Upper lobe of left lung (tissue), 6 donors: ENCODE results near the gene MICAL2. TPM values are rescaled to one million over a fixed set of nuclear protein-coding genes. Genes with fewer than 3 reads are reported as not detected.

ENCODE experiments used
- ATAC-seq, 2 donors: fragments of 200-7000 bp; cut with Tn5 transposase; one replicate each; pipeline ENCODE4 v1.9.1; 2022; ENCODE audit warnings: mild to moderate bottlenecking in 2 of 2, moderate library complexity in 2 of 2; ENCODE audit not compliant: low FRiP score in 2 of 2
- DNase-seq, 2 donors: peaks; one replicate each; pipeline ENCODE4 v3.0.0-alpha.2; 2019 to 2020
- H3K27ac ChIP-seq, 4 donors: fragments of 200-600 bp; sonication (generic); one replicate each; pipeline ENCODE4 v1.5.1; 2016 to 2019
- H3K27me3 ChIP-seq, 4 donors: fragments of 200-600 bp; sonication (generic); one replicate each; pipeline ENCODE4 v1.5.1; 2017 to 2019
- H3K36me3 ChIP-seq, 4 donors: fragments of 200-600 bp; sonication (generic); one replicate each; pipeline ENCODE4 v1.5.1; 2016 to 2019
- H3K4me1 ChIP-seq, 4 donors: fragments of 200-600 bp; sonication (generic); one replicate each; pipeline ENCODE4 v1.5.1; 2018 to 2019
- H3K4me3 ChIP-seq, 4 donors: fragments of 200-600 bp; sonication (generic); one replicate each; pipeline ENCODE4 v1.5.1; 2017 to 2019; ENCODE audit warnings: mild to moderate bottlenecking in 2 of 4, moderate library complexity in 1 of 4
- H3K9me3 ChIP-seq, 4 donors: fragments of 200-600 bp; sonication (generic); one replicate each; pipeline ENCODE4 v1.5.1; 2018 to 2019
- CTCF ChIP-seq, 6 experiments: fragments of 450-650 bp in 4 of 6; fragments of 200-600 bp in 2 of 6; sonication (generic) in 2 of 6; IDR thresholded peaks; one replicate each; pipeline ENCODE4 v1.5.1; 2016 to 2019; ENCODE audit warnings: antibody characterized with exemption in 6 of 6
- EP300 ChIP-seq, 4 donors: sonication (generic); formaldehyde crosslinking; IDR thresholded peaks; one replicate each; pipeline ENCODE4 v1.5.1; 2017; ENCODE audit warnings: antibody characterized with exemption in 4 of 4, control low read depth in 2 of 4
- POLR2A ChIP-seq, 4 donors: fragments of 450-650 bp; IDR thresholded peaks; one replicate each; pipeline ENCODE4 v1.5.1; 2016 to 2017; ENCODE audit warnings: antibody characterized with exemption in 4 of 4, mild to moderate bottlenecking in 2 of 4
- POLR2AphosphoS5 ChIP-seq, 2 donors: sonication (generic); formaldehyde crosslinking; IDR thresholded peaks; one replicate each; pipeline ENCODE4 v1.5.1; 2017; ENCODE audit warnings: antibody characterized with exemption in 2 of 2
- WGBS, 2 donors: methylation state at CpG; one replicate each; pipeline ENCODE4 v1.1.5; 2017 to 2018; 5-methylcytosine and 5-hydroxymethylcytosine counted together
- total RNA-seq, 6 donors: library from RNA; depleted of rRNA in 4 of 6; stranded (reverse); fragments of >200 nt in 4 of 6; gene quantifications; one replicate each; pipeline versions ENCODE4 v1.1.0 to v1.2.1, GENCODE V29; 2016 to 2021
- donor health status: DM: no; HTN: no; CAD: no; lungs with moderate emphysema.
- donor health status: DM: no; HTN: yes; CAD: no; lungs with severe emphysema.

Gene MICAL2
- total RNA-seq, 6 donors from 2014 or later, result 138 to 327 (median 175) TPM

GRCh38 chr11:12249590-12250260 is 139.3 kb downstream of the MICAL2 start:
- ATAC-seq, result no peak
- Histone ChIP-seq H3K36me3 (peaks cover 0 to 22% (median 10%) of the 10 kb centered on the region in 4 donors), H3K4me3 (no peak overlapping the region), H3K27ac (peak overlapping the region; percentile 38 to 71 (median 62)), H3K27me3 (no peaks in the 10 kb centered on the region), H3K4me1 (peaks cover 12 to 37% (median 27%) of the 10 kb centered on the region in 4 donors), H3K9me3 (no peaks in the 10 kb centered on the region)
- TF ChIP-seq CTCF (IDR thresholded peaks at IDR 0.05), result no peak
- no peak for TF ChIP-seq EP300 (IDR thresholded peaks at IDR 0.05)
- TF ChIP-seq POLR2AphosphoS5 (IDR thresholded peaks at IDR 0.05), result no peak
- no peak for TF ChIP-seq POLR2A (IDR thresholded peaks at IDR 0.05)
- WGBS, 2 donors, result 73 to 80% methylated on average over 20 of the region's 20 CpGs
- peak in 1 of 2 donors; percentile 54 for DNase-seq

GRCh38 chr11:12251666-12252560 is 141.5 kb downstream of the MICAL2 start:
- Histone ChIP-seq H3K27ac (peak overlapping the region in 1 of 4 donors; percentile 11), H3K9me3 (no peaks in the 10 kb centered on the region), H3K27me3 (no peaks in the 10 kb centered on the region), H3K4me1 (peaks cover 12 to 28% (median 24%) of the 10 kb centered on the region in 4 donors), H3K4me3 (no peak overlapping the region), H3K36me3 (peaks cover 3 to 36% (median 19%) of the 10 kb centered on the region in 4 donors)
- no peak for ATAC-seq
- WGBS, 2 donors, result 81 to 91% methylated on average over 4 to 5 of the region's 5 CpGs
- no peak for DNase-seq
- TF ChIP-seq POLR2A (IDR thresholded peaks at IDR 0.05) (no peak), EP300 (IDR thresholded peaks at IDR 0.05) (no peak), POLR2AphosphoS5 (IDR thresholded peaks at IDR 0.05) (no peak), CTCF (IDR thresholded peaks at IDR 0.05) (no peak)

- 88 to 92% methylated on average over 7 of the region's 7 CpGs for WGBS, 2 donors
- Histone ChIP-seq H3K4me3 (no peak overlapping the region), H3K9me3 (no peaks in the 10 kb centered on the region), H3K27me3 (no peaks in the 10 kb centered on the region), H3K27ac (no peak overlapping the region), H3K4me1 (peaks cover 5 to 16% (median 11%) of the 10 kb centered on the region in 4 donors), H3K36me3 (peaks cover 6 to 50% (median 22%) of the 10 kb centered on the region in 4 donors)
- no peak for TF ChIP-seq POLR2A (IDR thresholded peaks at IDR 0.05)
- no peak for TF ChIP-seq CTCF (IDR thresholded peaks at IDR 0.05)
- TF ChIP-seq POLR2AphosphoS5 (IDR thresholded peaks at IDR 0.05), result no peak
- no peak for TF ChIP-seq EP300 (IDR thresholded peaks at IDR 0.05)
- DNase-seq, result no peak
- ATAC-seq, result no peak
Observed at GRCh38 chr11:12253843-12254281, 143.5 kb downstream of the MICAL2 start.

GRCh38 chr11:12258451-12258850 is 148.1 kb downstream of the MICAL2 start:
- H3K4me1 ChIP-seq, result peaks cover 0 to 9% (median 3%) of the 10 kb centered on the region in 4 donors
- no peaks in the 10 kb centered on the region for H3K27me3 ChIP-seq
- DNase-seq, result peak in 1 of 2 donors; percentile 52
- H3K4me3 ChIP-seq, result no peak overlapping the region
- ATAC-seq, result peak in 1 of 2 donors; percentile 47
- 62 to 76% methylated on average over 3 of the region's 3 CpGs for WGBS, 2 donors
- peaks cover 8 to 76% (median 54%) of the 10 kb centered on the region in 4 donors for H3K36me3 ChIP-seq
- H3K27ac ChIP-seq, result peak overlapping the region in 3 of 4 donors; percentile 24 to 53 (median 33)
- no peaks in the 10 kb centered on the region for H3K9me3 ChIP-seq
- TF ChIP-seq EP300 (IDR thresholded peaks at IDR 0.05), result no peak
- no peak for TF ChIP-seq CTCF (IDR thresholded peaks at IDR 0.05)
- no peak for TF ChIP-seq POLR2AphosphoS5 (IDR thresholded peaks at IDR 0.05)
- no peak for TF ChIP-seq POLR2A (IDR thresholded peaks at IDR 0.05)
